A673 (cell line): ENCODE data around the gene KRT2. TPM values are rescaled to one million over a fixed set of nuclear protein-coding genes. Genes with fewer than 3 reads are reported as not detected.

ENCODE experiments used
- BruUV-seq: library from RNA; stranded (reverse); fragments of 400-500 nt; replicated peaks from 2 replicates; lab custom pipeline; 2021; lab: Mats Ljungman, UMichigan
- CTCF ChIA-PET: fragments of 300-600 bp; sonication (Branson Sonifier 250); formaldehyde crosslinking; loops from one replicate; lab custom pipeline; 2022; ENCODE audit warnings: antibody characterized with exemption; lab: Charles Lee
- POLR2A ChIA-PET: fragments of 300-600 bp; sonication (Branson Sonifier 250); formaldehyde crosslinking; loops from one replicate; lab custom pipeline; 2022; ENCODE audit warnings: antibody characterized with exemption; ENCODE audit not compliant: low non-redundant PET; lab: Charles Lee
- DNase-seq: peaks from one replicate; pipeline ENCODE4 v3.0.0-alpha.2; 2015; ENCODE audit warnings: low spot score
- H3K27ac ChIP-seq: fragments of 200-600 bp; sonication (generic); 2 replicates; pipeline ENCODE4 v1.5.1; 2016; ENCODE audit warnings: mixed run types, low read depth, mild to moderate bottlenecking, mixed read lengths, antibody characterized with exemption, low read length; ENCODE audit not compliant: poor library complexity, severe bottlenecking
- H3K27me3 ChIP-seq: fragments of 200-600 bp; sonication (generic); replicated peaks from 2 replicates; pipeline ENCODE4 v1.6.1; 2017; ENCODE audit warnings: mixed run types, low read depth, mild to moderate bottlenecking, mixed read lengths, antibody characterized with exemption, low read length; ENCODE audit not compliant: insufficient read depth, poor library complexity
- H3K36me3 ChIP-seq: fragments of 200-600 bp; sonication (generic); 2 replicates; pipeline ENCODE4 v1.6.1; 2016; ENCODE audit warnings: mixed run types, mild to moderate bottlenecking, mixed read lengths, antibody characterized with exemption, low read length; ENCODE audit not compliant: insufficient read depth, poor library complexity, severe bottlenecking
- H3K4me1 ChIP-seq: fragments of 200-600 bp; sonication (generic); 2 replicates; pipeline ENCODE4 v1.6.1; 2017; ENCODE audit warnings: mixed run types, mild to moderate bottlenecking, mixed read lengths, antibody characterized with exemption, low read length; ENCODE audit not compliant: insufficient read depth, poor library complexity, severe bottlenecking
- H3K4me3 ChIP-seq: fragments of 200-600 bp; sonication (generic); 2 replicates; pipeline ENCODE4 v1.5.1; 2016; ENCODE audit warnings: low read depth, mixed run types, mild to moderate bottlenecking, mixed read lengths, low read length; ENCODE audit not compliant: poor library complexity, severe bottlenecking
- H3K9me3 ChIP-seq: fragments of 200-600 bp; sonication (generic); 2 replicates; pipeline ENCODE4 v1.6.1; 2016; ENCODE audit warnings: mixed run types, low read depth, mild to moderate bottlenecking, mixed read lengths, antibody characterized with exemption, low read length; ENCODE audit not compliant: poor library complexity, severe bottlenecking
- EZH2 ChIP-seq: fragments of 200-600 bp; sonication (generic); IDR thresholded peaks from 2 replicates; pipeline ENCODE4 v1.6.1; 2017; ENCODE audit warnings: borderline replicate concordance, low read depth, mild to moderate bottlenecking, mixed read lengths, antibody characterized with exemption, low read length; ENCODE audit not compliant: poor library complexity, severe bottlenecking
- intact Hi-C: fragments of 100-400 bp; cut with micrococcal nuclease; formaldehyde crosslinking; loops from one replicate; pipeline ENCODE4 v1.10.0; 2022; ENCODE audit not compliant: unreplicated experiment
- total RNA-seq: library from RNA; stranded (reverse); gene quantifications from 2 replicates; pipeline ENCODE4 v1.2.3, GENCODE V29; 2021
- TF ChIP-seq, protein P1 (sequence below): fragments of 300-800, 200-600 bp; sonication (generic); conservative IDR thresholded peaks from 2 replicates; pipeline ENCODE4 v1.5.1; 2017; ENCODE audit warnings: low read depth, mild to moderate bottlenecking, antibody characterized with exemption, low read length, moderate library complexity, mixed read lengths

KRT2 gene
- total RNA-seq, 1 experiment from 2014 or later = not detected

DNA sequence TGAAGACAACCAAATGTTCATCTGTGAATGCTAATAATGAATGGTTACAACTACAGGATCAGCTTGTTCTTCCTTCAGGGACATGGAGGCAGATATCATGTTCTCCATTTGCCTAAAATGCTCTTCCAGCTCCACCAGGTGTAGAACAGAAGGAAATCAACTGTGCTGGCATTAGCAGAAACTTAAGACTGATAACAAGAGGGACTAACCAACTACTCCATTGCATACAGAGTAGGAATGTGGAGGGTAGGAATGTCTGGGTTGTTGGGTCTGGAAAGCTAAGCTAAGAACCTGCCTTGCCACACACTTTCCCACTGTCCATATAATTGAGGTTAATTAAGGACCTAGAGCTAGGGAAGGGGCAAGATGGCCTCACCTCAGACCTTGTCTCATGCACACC is 11.4 kb upstream of the KRT2 start:
- no peak for TF ChIP-seq EZH2
- TF ChIP-seq, protein P1, sequence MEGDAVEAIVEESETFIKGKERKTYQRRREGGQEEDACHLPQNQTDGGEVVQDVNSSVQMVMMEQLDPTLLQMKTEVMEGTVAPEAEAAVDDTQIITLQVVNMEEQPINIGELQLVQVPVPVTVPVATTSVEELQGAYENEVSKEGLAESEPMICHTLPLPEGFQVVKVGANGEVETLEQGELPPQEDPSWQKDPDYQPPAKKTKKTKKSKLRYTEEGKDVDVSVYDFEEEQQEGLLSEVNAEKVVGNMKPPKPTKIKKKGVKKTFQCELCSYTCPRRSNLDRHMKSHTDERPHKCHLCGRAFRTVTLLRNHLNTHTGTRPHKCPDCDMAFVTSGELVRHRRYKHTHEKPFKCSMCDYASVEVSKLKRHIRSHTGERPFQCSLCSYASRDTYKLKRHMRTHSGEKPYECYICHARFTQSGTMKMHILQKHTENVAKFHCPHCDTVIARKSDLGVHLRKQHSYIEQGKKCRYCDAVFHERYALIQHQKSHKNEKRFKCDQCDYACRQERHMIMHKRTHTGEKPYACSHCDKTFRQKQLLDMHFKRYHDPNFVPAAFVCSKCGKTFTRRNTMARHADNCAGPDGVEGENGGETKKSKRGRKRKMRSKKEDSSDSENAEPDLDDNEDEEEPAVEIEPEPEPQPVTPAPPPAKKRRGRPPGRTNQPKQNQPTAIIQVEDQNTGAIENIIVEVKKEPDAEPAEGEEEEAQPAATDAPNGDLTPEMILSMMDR = no peak
- H3K4me3 ChIP-seq = no peak overlapping the region
- ChIA-PET CTCF (no interaction called here), POLR2A (no interaction called here)
- no peaks in the 10 kb centered on the region for H3K9me3 ChIP-seq
- H3K36me3 ChIP-seq = no peaks in the 10 kb centered on the region
- intact Hi-C loops = no loop called here
- no peaks in the 10 kb centered on the region for H3K27me3 ChIP-seq
- no peaks in the 10 kb centered on the region for H3K4me1 ChIP-seq
- BruUV-seq = no TSS peak
- no peak overlapping the region for H3K27ac ChIP-seq
- no peak for DNase-seq

DNA sequence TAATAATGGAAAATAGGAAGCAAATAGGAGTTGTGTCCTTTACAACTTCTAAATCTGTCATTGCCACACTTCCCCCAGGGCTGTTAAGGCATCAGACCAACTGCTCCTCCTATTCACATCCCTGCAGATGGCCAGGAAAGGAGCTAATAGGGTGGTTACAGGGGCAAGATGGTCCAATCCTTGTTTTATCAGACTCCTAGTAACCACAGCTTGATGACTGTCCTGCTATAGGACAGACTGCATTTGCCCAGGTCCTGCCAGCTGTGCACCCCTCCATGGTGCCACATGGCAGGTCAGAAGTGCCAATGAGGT is 10.9 kb upstream of the KRT2 start:
- no TSS peak for BruUV-seq
- Histone ChIP-seq H3K4me3 (no peak overlapping the region), H3K4me1 (no peaks in the 10 kb centered on the region), H3K36me3 (no peaks in the 10 kb centered on the region), H3K27ac (no peak overlapping the region), H3K27me3 (no peaks in the 10 kb centered on the region), H3K9me3 (no peaks in the 10 kb centered on the region)
- TF ChIP-seq EZH2 = no peak
- TF ChIP-seq, protein P1 = no peak
- ChIA-PET CTCF (no interaction called here), POLR2A (no interaction called here)
- intact Hi-C loops = no loop called here
- no peak for DNase-seq

DNA sequence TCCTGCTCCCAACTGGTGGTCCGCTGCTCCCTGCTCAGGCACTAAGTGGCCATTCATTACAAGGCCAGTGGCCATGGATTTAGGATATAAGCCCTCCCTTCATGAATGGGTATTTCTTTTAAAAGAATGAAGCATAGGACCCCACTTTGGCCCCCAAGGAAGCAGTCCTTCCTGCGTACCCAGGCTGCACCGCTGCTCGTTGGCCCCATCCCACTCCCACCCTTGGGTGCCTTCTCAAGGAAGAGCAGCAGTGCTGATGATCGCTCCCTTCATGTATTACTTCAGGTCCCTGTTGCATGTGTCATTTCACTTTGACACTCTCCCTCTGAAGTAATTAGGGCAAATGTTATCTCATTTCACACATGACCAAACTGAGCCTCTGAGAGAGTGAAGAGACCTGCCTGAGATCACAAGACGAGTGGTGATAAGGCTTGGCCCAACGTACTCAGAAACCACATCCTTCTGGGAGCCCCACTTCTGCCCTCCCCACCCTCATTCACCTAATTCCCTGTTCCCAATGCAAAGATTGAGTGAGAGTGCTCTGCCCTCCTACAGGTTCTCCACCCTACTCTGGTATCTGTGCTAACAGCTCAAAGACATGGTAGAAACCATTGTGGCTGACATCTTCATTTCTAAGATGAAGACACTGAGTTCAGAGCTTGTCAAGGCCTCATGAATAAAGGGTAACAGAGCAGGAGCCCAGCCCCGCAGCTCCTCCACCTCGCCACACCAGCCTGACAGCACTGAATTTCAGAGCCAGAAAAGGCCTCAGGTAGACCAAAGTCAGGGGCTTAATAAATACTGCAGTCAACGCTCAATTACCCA is 10.3 kb upstream of the KRT2 start:
- Histone ChIP-seq H3K4me1 (no peaks in the 10 kb centered on the region), H3K36me3 (no peaks in the 10 kb centered on the region), H3K9me3 (no peaks in the 10 kb centered on the region), H3K4me3 (no peak overlapping the region), H3K27ac (no peak overlapping the region), H3K27me3 (no peaks in the 10 kb centered on the region)
- no peak for DNase-seq
- intact Hi-C loops = no loop called here
- BruUV-seq = no TSS peak
- CTCF ChIA-PET = no interaction called here
- POLR2A ChIA-PET = no interaction called here
- TF ChIP-seq, protein P1 = no peak
- no peak for TF ChIP-seq EZH2
